GM19397 (cell line): ENCODE results near the gene ST8SIA2.

Experiments
- ATAC-seq: cut with Tn5 transposase; IDR thresholded peaks from one replicate; pipeline ENCODE4 v1.9.1; 2021; ENCODE audit warnings: mild to moderate bottlenecking, moderate library complexity; ENCODE audit not compliant: unreplicated experiment

The ST8SIA2 gene

GRCh38 chr15:92395098-92395635 lies 1.5 kb downstream of the ST8SIA2 start:
- ATAC-seq, result no peak

- no peak for ATAC-seq
Measured at GRCh38 chr15:92399271-92399950, 5.7 kb downstream of the ST8SIA2 start.

DNA sequence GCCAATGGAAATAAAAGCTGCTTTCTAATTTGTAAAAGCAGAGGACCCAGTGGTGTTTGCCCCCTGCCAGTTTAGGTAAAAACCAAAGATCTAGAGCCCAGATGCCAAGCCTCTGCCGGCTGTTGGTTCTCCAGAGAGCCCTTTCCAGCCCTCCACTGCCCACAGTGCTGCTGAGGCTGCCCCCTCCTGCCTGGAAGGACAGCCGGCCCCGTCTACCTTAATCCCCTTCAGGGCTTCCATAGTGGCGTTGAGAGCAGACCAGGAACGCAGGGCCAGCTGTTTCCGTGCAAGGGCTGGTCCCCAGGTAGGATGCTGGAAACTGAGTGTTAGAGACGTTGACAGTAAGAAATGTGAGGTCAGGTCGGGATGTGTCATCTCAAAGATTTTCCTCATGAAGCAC lies 6.9 kb downstream of the ST8SIA2 start:
- ATAC-seq, result no peak

DNA sequence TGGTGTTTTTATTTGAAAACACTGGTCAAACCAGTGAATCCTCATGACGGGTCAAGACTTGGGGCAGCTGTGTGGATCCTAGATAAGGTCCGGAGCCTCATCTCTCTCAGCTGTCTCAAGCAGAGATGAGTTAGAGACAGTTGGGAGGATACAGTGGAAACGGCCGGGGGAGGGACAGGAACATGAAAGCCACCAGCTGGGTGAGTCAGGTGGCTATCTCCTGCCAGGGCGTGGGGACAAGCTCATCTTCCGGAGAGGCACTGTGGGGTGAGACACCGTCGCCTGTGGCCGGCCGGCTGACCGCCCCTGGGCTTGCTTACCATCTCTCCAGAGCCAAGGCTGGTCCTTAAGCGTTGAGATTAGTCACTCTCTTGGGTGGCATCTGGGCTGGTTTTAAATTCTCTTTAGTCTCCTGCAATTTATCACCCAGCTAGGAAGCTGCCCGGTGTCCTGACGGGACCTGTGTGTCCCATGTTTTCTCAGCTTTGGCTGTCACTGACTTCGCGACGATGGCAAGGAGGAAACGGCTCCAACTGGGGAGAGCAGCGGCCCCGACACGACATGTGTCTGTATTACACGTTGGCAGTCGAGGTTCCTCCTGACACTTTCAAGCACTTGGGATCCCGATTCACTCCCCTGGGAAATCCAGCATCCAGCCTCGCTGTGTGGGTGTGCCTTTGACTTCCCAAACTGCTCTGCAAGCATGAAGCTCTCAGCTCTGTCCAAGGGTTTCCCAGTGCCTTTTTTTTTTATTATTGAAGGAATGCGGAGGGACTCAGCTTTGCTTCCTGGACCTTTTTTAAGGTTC lies 7.5 kb downstream of the ST8SIA2 start:
- no peak for ATAC-seq

GRCh38 chr15:92402751-92403150 lies 9.1 kb downstream of the ST8SIA2 start:
- no peak for ATAC-seq

DNA sequence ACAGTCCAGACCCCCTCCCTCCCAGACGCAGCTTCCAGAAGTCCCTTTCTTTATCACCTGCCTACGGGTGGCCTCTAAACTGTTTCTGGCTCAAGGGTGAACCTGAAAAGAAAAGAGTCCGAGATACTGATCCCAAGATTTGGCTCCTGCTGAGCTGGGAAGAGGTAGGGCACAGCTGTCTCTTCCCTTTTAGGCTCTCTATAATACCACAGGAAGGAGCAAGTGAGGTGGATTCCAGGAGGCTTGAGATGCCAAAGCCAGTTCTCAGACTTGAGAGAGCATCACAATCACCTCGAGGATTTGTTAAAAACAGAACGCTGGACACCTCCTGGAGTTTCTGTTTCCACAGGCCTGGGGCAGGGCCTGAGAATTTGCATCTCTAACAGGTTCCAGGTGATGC lies 12.3 kb downstream of the ST8SIA2 start:
- no peak for ATAC-seq

DNA sequence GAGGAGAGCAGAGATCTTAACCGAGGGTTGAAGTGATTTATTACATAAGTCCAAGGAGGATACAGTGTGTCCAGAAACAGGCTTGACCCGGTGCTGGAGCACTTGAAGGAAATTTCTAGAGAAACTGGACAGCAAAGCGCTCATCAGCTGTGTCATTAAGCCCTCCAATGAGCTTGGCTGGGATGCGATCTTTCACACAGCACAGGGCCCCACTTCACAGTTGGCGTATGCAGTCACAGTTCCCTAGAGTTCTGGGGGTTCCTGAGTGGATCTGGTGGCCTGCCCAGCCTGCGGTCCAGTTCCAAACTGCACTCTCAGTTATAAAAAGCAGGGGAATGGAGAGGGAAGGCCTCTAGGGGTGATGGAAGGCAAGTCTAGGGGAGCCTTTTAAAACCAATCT lies 13.6 kb downstream of the ST8SIA2 start:
- ATAC-seq, result no peak

GRCh38 chr15:92407916-92408315 lies 14.2 kb downstream of the ST8SIA2 start:
- no peak for ATAC-seq

- no peak for ATAC-seq
Measured at GRCh38 chr15:92409006-92409405, 15.3 kb downstream of the ST8SIA2 start.

DNA sequence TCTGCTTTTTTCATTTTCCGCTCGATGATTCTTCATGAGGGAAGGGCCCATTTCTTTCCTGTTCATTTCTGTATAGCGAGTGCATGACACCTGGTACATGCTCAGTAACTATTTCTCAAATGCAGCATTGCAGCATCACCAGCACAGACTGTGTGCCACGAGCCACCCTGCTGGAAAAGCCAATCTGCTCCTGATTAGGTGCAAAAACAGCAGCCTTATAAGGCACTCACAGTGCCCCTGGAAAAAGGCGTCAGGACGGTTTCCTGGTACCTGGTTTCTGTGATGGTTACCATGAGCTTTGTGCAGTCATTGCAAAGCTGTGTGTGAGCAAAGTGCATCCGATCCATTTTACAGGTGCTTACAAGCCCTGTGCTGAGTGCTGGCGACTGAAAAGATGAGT lies 15.8 kb downstream of the ST8SIA2 start:
- ATAC-seq, result no peak

DNA sequence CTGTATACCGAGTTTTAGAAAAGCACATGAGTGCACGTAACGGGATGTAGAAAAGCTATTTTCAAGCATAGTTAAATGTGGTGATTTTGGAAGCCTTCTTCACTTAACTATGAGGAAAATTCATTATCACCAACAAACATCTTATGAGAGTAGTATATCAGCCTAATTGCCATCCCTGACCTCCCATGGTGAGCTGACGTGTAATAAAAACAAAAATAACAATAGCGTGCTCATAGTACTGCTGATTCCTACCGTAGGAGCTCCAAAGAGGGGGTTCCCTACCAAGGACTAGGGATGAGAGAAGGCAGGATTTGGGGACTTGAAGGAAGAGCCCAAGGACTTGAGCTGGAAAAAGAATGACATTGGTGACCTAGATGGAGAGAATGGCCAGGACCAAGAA lies 16.9 kb downstream of the ST8SIA2 start:
- ATAC-seq, result no peak

- ATAC-seq, result no peak
Measured at GRCh38 chr15:92411256-92411655, 17.6 kb downstream of the ST8SIA2 start.

GRCh38 chr15:92413510-92413909 lies 19.8 kb downstream of the ST8SIA2 start:
- no peak for ATAC-seq

DNA sequence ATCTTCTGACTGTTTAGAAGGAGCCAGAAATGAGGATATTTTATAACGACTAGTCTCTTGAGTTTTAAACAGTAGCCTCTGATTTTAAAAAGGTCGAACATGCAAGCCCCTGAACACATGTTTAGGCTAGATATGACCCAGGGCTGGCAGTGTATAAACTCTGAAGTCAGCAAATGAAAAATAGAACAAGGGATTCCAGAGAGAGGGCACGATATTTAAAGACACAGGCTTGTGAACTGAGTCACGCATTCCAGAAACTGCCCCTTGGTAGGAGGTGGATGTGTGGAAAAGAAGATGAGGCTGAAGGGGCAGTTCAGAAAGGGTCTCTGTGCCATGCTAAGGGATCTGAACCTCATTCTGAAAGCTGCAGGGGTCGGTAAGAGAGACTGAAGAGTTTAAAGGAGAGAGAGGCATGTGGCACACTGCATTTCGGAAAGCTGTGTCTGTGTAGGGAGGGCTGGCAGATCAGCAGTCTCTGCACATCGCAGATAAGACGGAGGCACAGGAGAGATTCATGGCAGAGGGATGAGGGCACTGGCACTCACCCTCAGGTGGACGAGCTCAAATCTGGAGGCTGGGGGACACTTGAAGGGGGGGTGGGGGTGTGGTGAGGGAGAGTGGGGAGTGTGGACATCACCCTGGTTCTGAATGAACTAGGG lies 22.1 kb downstream of the ST8SIA2 start:
- no peak for ATAC-seq

- ATAC-seq, result no peak
Measured at GRCh38 chr15:92416557-92416956, 22.9 kb downstream of the ST8SIA2 start.

DNA sequence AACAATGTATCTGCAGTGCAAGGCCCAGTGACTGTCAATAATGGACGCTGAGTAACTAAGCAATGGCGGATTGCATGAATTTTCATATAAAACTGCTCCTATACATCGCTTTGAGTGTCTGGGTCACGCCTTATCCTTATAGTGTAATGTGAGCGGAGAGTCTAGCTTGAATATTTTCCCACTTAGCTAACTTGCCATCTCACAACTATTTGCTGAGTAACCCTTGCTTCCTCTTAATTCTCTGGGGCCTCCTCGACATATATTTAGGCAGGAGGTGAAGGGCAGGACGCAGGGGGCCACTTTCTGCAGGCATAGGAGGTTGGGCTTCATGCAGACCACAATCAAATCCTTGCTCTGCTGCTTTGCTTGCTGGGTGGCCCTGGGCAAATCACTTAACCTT lies 24.0 kb downstream of the ST8SIA2 start:
- no peak for ATAC-seq

DNA sequence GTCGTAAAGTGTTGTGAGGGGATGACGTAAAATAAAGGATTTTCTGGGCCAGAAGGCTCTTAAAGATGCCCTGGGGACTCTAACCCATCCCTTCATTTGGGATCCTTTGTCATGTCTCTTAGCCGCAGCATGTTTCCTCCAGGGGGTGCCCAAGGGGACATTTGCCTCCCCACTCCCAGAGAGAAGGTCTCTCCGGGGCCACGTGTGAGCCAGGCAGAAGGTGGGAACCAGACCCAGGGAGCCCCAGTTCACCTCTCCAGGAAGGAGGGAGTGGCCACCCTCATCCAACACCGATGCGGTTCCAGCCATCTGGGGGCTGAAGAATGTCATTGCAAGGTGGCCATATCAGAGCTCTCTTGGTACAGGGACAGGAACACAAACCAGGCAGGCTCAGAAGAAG lies 25.2 kb downstream of the ST8SIA2 start:
- no peak for ATAC-seq

DNA sequence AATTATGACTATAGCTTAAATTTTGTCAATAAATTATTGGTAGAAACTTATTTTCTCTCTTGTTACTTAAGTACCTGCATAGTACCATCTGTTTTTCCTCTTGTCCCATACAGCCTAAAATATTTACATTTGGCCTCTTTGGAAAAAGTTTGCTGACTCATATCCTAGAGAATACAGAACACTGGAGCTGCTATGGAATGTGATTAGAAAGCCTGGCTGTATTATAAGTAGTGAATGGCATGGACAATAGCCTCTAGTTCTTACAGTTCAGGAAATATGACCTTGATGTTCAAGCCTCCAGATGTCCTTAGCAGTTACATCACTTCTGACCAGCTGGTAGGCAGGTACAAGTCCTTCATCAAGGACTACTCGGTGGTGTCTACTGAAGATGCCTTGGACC lies 28.3 kb downstream of the ST8SIA2 start:
- ATAC-seq, result no peak

GRCh38 chr15:92425578-92426225 lies 32.0 kb downstream of the ST8SIA2 start:
- ATAC-seq, result no peak

DNA sequence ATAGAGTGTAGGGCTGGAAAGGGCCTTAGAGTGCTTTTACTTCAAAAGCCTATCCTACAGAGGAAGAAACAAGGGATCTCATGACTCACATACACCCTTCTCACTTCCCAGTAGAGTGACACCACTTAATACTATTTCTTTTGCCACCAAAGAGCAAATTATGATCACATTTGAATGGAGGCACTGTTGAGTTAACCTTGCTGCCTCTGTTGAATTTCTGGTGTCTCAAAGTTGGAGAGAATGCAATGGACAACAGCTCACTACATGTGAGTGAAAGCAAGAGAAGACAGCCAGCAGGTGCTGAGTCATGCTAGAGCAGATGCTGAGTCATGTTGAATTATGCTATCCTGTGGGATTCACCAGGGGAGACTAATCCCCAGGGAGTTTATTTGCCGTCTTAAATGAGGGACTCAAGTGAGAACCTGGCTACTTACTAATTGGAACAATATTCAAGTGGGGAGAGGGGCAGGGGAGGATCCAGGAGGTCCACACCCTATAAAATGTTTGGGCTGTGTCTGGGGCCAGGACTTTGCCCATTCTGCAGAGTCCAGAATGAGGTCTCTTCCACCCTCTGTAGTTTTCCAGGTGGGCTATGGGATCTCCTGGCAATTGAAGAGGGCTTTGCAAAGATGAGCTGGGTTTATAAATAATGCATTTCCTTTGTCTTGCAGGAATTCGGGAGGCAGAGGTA lies 35.8 kb downstream of the ST8SIA2 start:
- ATAC-seq, result no peak

- ATAC-seq, result no peak
Measured at GRCh38 chr15:92430069-92430440, 36.4 kb downstream of the ST8SIA2 start.
